Thyroid gland (tissue), 4 donors: ENCODE results near the gene RASA3. TPM values are rescaled to one million over a fixed set of nuclear protein-coding genes. Genes with fewer than 3 reads are reported as not detected.
"Not testable (repeated sequence)": the region's sequence is repeated elsewhere in the genome, so short reads cannot be mapped to it uniquely, and the experiment has no call there.

Experiments used
- DNase-seq, 2 donors: peaks; one replicate each; pipeline ENCODE4 v3.0.0-alpha.2; 2019
- H3K27ac ChIP-seq, 3 donors: fragments of 200-600 bp; sonication (generic); 1 replicate in 2 of 3; 2 replicates in 1 of 3; pipeline ENCODE4 v1.5.1; 2016 to 2019; ENCODE audit warnings: mild to moderate bottlenecking in 1 of 3, moderate library complexity in 1 of 3
- H3K27me3 ChIP-seq: fragments of 200-600 bp; sonication (generic); one replicate; pipeline ENCODE4 v1.5.1; 2019
- H3K36me3 ChIP-seq, 2 donors: fragments of 200-600 bp; sonication (generic); one replicate each; pipeline ENCODE4 v1.5.1; 2016 to 2019
- H3K4me1 ChIP-seq, 2 donors: fragments of 200-600 bp; sonication (generic); one replicate each; pipeline ENCODE4 v1.5.1; 2017 to 2019
- H3K4me3 ChIP-seq, 3 donors: fragments of 200-600 bp; sonication (generic); replicated peaks in 1 of 3; 1 replicate in 2 of 3; 2 replicates in 1 of 3; pipeline ENCODE4 v1.5.1; 2016; ENCODE audit warnings: mild to moderate bottlenecking in 1 of 3
- H3K9me3 ChIP-seq: fragments of 200-600 bp; sonication (generic); one replicate; pipeline ENCODE4 v1.5.1; 2017
- CTCF ChIP-seq, 6 experiments: fragments of 200-600 bp in 3 of 6; fragments of 450-650 bp in 3 of 6; sonication (generic) in 3 of 6; IDR thresholded peaks; one replicate each; pipeline ENCODE4 v1.5.1; 2016 to 2019; ENCODE audit warnings: antibody characterized with exemption in 6 of 6, mild to moderate bottlenecking in 2 of 6, inconsistent platforms in 1 of 6, moderate library complexity in 1 of 6
- POLR2A ChIP-seq, 2 donors: fragments of 450-650 bp; IDR thresholded peaks; one replicate each; pipeline ENCODE4 v1.6.1; 2017; ENCODE audit warnings: antibody characterized with exemption in 2 of 2, mild to moderate bottlenecking in 2 of 2, moderate library complexity in 1 of 2
- WGBS, 2 donors: methylation state at CpG; one replicate each; pipeline ENCODE4 v1.1.5; 2017; 5-methylcytosine and 5-hydroxymethylcytosine counted together
- intact Hi-C: fragments of 100-400 bp; cut with DNase I; formaldehyde crosslinking; loops from one replicate; pipeline ENCODE4 v1.15.1; 2023
- total RNA-seq, 4 donors: library from RNA; depleted of rRNA; stranded (reverse); fragments of >200 nt; gene quantifications; one replicate each; pipeline ENCODE4 v1.2.3, GENCODE V29; 2016

Gene RASA3
- total RNA-seq, 4 donors from 2014 or later, result 22.3 to 32.3 (median 25.5) TPM

- Histone ChIP-seq H3K9me3 (no peaks in the 10 kb centered on the region), H3K36me3 (peaks cover 0 to 5% of the 10 kb centered on the region in 2 donors), H3K27ac (peak overlapping the region in 2 of 3 donors; percentile 47 to 70), H3K4me3 (no peak overlapping the region), H3K27me3 (no peaks in the 10 kb centered on the region), H3K4me1 (peaks cover 17 to 33% of the 10 kb centered on the region in 2 donors)
- WGBS, 2 donors, result 92% methylated on average over 8 of the region's 8 CpGs
- no peak for DNase-seq
- intact Hi-C loops, result no loop called here
- no peak for TF ChIP-seq POLR2A (IDR thresholded peaks at IDR 0.05)
These were observed 142.7 kb downstream of the RASA3 start for GRCh38 chr13:113989585-113990300.

- H3K27ac ChIP-seq, DNase-seq, H3K27me3 ChIP-seq, H3K4me3 ChIP-seq, H3K9me3 ChIP-seq, intact Hi-C loops, H3K36me3 ChIP-seq: not testable (repeated sequence)
- H3K4me1 ChIP-seq, result peaks cover 17 to 33% of the 10 kb centered on the region in 2 donors
- 95 to 96% methylated on average over 6 of the region's 6 CpGs for WGBS, 2 donors
These were observed 143.6 kb downstream of the RASA3 start for GRCh38 chr13:113988859-113989258.

- TF ChIP-seq CTCF (IDR thresholded peaks at IDR 0.05), result no peak
- TF ChIP-seq POLR2A (IDR thresholded peaks at IDR 0.05), result no peak
- intact Hi-C loops, result no loop called here
- H3K27ac ChIP-seq, result peak overlapping the region in 2 of 3 donors; percentile 78 to 85
- H3K4me1 ChIP-seq, result peaks cover 20 to 24% of the 10 kb centered on the region in 2 donors
- H3K4me3 ChIP-seq, result no peak overlapping the region
- H3K9me3 ChIP-seq, result no peaks in the 10 kb centered on the region
- no peaks in the 10 kb centered on the region for H3K27me3 ChIP-seq
- WGBS, 2 donors, result 96% methylated on average over 14 of the region's 15 CpGs; no CpG with 5 or more reads in 1 of the 2 donors
- peaks cover 3 to 17% of the 10 kb centered on the region in 2 donors for H3K36me3 ChIP-seq
- DNase-seq, result peak; percentile 23 to 31
These were observed 150.1 kb downstream of the RASA3 start for GRCh38 chr13:113982296-113982661.

- Histone ChIP-seq H3K27ac (peak overlapping the region; percentile 78 to 87 (median 85)), H3K4me3 (no peak overlapping the region), H3K36me3 (peaks cover 3 to 18% of the 10 kb centered on the region in 2 donors), H3K9me3 (no peaks in the 10 kb centered on the region), H3K27me3 (no peaks in the 10 kb centered on the region), H3K4me1 (peaks cover 20 to 30% of the 10 kb centered on the region in 2 donors)
- 75 to 84% methylated on average over 11 to 25 of the region's 28 CpGs for WGBS, 2 donors
- intact Hi-C loops, result no loop called here
- no peak for DNase-seq
- TF ChIP-seq CTCF (IDR thresholded peaks at IDR 0.05) (no peak), POLR2A (IDR thresholded peaks at IDR 0.05) (no peak)
These were observed 150.7 kb downstream of the RASA3 start for GRCh38 chr13:113981611-113982295.

GRCh38 chr13:113981194-113981605 lies 151.2 kb downstream of the RASA3 start:
- intact Hi-C loops, result no loop called here
- TF ChIP-seq POLR2A (IDR thresholded peaks at IDR 0.05), result peak in 1 of 2 donors; percentile 63
- peak in 5 of 6 experiments; percentile 14 to 59 (median 56) for TF ChIP-seq CTCF (IDR thresholded peaks at IDR 0.05)
- DNase-seq, result peak; percentile 99 to 100
- Histone ChIP-seq H3K27ac (peak overlapping the region; percentile 84 to 93 (median 87)), H3K27me3 (no peaks in the 10 kb centered on the region), H3K4me3 (no peak overlapping the region), H3K4me1 (peaks cover 20 to 34% of the 10 kb centered on the region in 2 donors), H3K9me3 (no peaks in the 10 kb centered on the region), H3K36me3 (peaks cover 3 to 18% of the 10 kb centered on the region in 2 donors)
- WGBS, 2 donors, result 36 to 48% methylated on average over 12 to 14 of the region's 16 CpGs
